Activated CD4-positive, CD25-positive, alpha-beta regulatory T cell (primary cell): ENCODE data around the gene TELO2.
"Not testable (repeated sequence)": the region's sequence is repeated elsewhere in the genome, so short reads cannot be mapped to it uniquely, and the experiment has no call there.

ENCODE experiments used
- DNase-seq, 4 experiments: peaks; one replicate each; lab custom pipeline; 2025; lab: John Stamatoyannopoulos, UW

The TELO2 gene

GRCh38 chr16:1457489-1458245 lies 35.5 kb upstream of the TELO2 start:
- no peak for DNase-seq

DNA sequence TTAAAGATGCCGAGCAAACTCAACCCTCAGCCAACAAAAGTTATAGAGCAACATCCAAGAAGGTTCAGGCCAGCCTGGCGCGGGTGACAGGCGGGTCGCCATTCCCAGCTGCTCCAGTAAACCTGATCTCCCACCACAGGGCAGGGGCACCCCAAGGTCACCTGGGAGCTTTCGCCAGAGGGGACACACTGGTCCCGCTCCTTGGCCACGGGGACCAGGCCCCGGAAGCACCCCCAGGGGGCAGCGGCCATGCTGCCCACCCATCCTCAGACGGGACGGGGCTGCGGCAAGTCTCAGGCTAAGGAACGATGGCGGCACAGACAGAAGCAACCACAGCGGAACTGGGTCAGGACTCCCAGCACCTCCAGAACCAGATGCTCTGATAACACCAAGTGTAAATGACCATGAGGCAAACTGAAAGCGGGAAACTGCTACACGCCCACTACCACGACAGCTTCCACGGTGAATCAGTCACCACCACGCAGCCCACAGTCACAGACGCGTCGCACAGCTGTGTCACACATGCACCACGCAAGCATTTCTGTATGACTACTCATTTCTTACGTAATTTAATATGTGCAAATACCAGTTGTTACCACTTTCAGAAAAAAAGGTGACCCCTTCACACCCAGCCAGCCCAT lies 34.7 kb upstream of the TELO2 start:
- DNase-seq, result no peak

- no peak for DNase-seq
These were observed 34.2 kb upstream of the TELO2 start for GRCh38 chr16:1458977-1459341.

- DNase-seq, result no peak
These were observed 33.2 kb upstream of the TELO2 start for GRCh38 chr16:1459967-1460366.

DNA sequence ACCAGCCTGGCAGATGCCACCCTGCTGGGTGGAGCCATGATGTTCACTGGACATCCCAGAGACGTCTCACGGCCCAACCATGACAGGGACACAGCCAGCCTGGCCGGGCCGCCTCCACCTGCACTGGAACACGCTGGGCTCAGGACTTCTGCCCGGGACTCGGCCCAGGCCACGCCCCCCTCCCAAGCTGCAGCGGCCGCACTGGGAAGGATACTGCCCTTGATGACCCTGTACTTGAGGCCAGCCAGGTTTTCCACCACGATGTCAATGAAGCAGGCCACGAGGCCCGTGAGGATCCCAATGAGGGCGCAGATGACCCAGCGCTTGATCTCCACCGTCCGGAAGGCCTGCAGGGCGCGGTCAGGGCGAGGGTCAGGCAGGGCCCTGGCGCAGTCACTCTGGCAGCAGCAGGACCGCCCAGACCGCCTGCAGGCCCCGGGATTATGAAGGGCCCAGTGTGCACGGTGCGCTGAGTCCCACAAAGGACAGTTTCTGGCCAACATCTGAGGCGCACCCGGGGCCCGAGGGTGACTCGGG lies 32.5 kb upstream of the TELO2 start:
- DNase-seq, result no peak

- no peak for DNase-seq
These were observed 32.0 kb upstream of the TELO2 start for GRCh38 chr16:1461146-1461545.

- DNase-seq, result no peak
These were observed 28.8 kb upstream of the TELO2 start for GRCh38 chr16:1464196-1464893.

GRCh38 chr16:1464894-1465566 lies 28.1 kb upstream of the TELO2 start:
- DNase-seq, result no peak

DNA sequence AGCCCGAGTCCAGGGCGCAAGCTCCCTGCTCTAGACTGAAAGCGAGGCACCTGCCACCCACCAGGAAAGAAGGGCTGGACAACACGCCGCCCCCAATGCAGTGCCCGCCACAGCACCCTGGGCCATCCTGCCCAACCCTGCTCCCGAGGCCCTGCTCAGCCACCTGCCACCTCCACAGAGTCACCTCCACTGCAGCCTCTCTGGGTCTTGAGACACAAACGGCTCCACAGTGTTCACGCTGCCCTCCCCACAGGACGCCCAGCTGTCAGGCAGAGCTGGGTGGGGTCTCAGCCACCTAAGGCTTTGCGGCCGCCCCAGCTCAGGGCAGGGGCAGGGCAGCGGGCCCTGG lies 27.6 kb upstream of the TELO2 start:
- DNase-seq, result no peak

DNA sequence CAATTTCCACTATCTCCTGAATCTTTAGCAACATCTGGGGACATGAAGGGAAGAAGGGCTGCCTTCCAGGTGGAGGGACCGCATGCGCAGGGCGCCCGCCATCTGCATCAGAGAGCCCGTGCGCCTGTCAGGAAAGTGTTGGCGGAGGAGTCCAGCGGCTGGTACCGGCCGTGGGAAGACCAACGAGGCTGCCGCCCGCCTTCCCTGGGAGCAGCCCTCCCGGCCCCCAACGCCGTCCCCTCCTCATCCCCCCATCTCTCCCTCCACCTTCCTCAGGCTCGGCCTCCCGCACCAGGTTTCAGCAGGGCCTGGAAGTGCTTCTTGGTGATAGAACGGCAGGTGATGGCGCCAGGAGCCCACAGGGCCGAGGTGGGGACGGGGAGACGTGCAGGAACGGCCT lies 27.1 kb upstream of the TELO2 start:
- no peak for DNase-seq

DNA sequence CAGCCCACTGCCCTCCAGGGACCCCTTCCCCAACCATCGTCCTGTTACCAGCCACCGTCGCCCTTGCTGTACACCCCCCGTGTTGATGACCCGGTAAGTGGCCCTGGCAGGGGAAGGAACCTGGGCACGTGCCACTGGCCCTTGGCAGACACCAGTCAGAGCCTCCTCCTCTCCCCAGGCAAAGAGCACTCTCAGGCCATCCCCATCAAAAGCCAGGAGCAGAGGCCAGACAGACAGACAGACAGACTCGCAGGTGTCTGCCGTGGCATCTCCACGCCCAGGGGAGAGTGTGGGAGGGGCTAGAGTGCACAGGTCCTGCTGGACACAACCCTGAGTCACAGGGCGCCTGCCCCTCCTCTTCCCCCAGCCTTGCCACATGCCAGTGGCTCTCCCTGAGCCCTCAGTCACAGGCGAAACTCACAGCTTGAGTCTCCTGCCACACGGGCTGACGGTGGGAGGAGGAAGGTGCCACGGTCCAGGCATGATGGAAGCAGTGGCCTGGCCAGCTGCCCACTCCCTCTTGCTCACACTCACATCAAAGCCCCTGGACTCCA lies 26.1 kb upstream of the TELO2 start:
- DNase-seq, result no peak

GRCh38 chr16:1468426-1468810 lies 24.7 kb upstream of the TELO2 start:
- no peak for DNase-seq

DNA sequence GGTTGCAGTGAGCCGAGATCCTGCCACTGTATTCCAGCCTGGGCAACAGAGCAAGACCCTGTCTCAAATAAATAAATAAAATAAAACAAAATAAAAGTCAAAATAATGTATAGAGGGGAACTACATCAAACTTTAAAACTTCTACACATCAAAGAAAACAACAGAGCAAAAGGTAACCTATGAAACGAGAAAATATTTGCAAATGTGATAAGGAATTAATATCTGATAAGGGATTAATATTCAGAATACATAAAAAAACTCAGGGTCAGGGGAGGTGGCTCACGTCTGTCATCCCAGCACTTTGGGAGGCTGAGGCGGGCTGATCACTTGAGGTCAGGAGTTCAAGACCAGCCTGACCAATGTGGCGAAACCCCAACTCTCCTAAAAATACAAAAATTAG lies 24.0 kb upstream of the TELO2 start:
- not testable (repeated sequence) for DNase-seq

DNA sequence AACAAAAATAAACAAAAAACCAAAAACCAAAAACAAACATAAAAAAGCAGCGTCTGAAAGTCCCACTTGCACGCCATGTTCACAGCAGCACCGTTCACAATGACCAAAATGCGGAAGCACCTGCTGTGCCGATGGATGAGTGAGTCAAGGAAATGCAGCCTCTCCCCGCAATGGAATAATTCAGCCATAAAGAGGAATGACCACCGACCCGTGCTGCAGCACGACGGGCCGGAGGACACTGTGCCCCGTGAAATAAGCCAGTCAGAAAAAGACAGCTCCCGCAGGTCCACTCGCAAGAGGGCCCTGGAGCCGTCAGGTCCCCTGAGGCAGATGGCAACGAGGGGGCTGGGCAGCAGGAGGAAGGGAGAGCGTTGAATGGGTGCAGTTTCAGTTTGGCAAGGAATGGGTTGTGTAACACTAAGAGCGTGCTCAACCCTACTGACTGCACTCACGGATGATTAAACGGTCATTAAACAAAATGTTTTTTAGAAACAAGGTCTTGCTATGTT lies 23.4 kb upstream of the TELO2 start:
- no peak for DNase-seq

DNA sequence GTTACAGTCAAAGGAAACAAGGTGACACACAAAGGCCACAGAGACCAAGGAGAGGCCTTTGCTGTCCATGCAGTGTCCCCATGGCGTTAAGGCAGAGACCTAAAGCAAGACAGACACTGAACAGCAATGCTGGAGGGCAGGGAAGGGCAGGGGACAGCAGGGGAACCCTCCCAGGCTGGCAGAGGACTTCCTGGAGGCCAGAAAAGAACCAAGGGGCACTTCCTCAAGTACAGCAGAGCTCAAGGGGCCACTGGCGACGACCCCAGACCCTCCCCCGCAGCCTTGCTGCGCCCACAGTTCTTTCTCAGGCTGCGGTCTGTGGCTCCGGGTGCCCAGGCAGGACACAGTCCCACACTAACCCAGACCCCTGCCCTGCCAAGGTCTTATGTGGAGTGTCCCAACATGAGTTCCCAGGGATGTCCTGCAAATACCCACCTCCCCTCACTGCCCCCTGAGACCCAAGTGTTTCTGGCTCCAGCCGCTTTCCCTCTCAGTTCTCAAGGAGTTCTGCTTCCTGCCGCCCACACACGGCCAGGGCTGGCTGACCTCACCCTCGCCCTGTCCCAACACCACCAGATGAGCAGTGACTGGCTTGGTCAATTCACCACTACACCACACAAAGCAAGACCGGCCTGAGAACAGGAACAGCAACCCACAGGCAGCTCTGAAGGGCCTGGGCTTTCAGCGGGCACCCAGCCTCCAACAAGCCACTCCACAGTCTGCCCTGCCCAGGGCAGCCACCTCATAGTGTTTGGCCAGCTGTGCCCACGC lies 22.5 kb upstream of the TELO2 start:
- DNase-seq, result no peak

GRCh38 chr16:1471569-1472194 lies 21.5 kb upstream of the TELO2 start:
- DNase-seq, result no peak

DNA sequence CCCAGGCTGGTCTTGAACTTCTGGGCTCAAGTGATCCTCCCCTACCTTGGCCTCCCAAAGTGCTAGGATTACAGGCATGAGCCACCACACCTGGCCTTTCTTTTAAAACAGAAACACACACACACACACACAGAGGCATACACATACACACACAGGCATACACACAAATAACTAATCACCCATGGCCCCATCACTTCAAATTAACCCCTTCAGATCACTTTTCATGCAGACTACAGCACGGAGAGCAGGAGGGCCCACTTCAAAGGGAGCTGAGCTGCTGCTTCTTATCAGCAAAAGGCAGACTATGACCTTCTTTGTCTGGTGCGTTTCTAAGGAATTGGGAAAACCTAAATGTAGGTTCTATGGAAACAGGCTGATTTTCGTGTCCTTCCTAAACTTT lies 20.2 kb upstream of the TELO2 start:
- no peak for DNase-seq

DNA sequence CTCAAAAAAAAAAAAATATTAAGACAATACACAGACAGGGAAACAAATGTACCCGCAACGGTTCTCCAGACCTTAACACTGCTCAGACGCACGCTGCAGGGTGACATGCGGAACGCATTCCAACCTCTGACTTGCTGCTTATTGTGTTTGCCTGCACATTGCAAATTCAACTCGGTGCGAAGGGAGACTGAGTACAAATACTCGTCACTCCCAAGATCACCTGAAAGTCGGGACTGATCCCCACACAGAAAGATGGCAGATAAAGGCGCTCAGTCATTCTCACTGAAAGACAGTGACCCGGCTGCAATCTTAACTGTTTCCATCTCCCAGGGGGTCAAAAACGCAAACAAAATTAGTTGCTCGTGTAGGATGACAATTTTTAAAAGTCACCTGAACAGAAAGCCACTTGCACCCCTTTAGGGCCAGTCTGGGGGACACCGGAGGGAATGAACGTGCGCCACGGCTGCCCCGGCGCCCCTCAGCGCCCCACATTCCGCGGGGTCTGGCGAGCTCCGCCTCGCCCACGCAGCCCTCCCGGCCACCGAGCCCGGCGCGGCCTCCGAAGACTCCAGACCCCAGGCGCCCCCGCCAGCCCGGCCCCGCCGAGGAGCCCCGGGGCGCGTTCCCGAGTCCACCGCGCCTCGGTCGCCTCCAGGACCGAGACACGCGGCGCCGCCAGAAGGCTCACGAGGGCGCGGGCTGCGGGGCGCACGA lies 18.9 kb upstream of the TELO2 start:
- DNase-seq, result no peak

GRCh38 chr16:1474796-1475551 lies 18.2 kb upstream of the TELO2 start, which contains the start of gene CLCN7:
TSS of gene CLCN7 (minus strand) at chr16:1475028. CDS start at chr16:1474974, 54 bp downstream.
- peak; percentile 77 to 82 (median 80) for DNase-seq
